ENCODE measurements around the gene KIAA1755.

The KIAA1755 gene

GRCh38 chr20:38178065-38178491 lies 82.5 kb downstream of the KIAA1755 start:
- DNase-seq: no peak

GRCh38 chr20:38177201-38177600 lies 83.3 kb downstream of the KIAA1755 start:
- no peak for DNase-seq

GRCh38 chr20:38175304-38176180 lies 85.0 kb downstream of the KIAA1755 start:
- no peak for DNase-seq

GRCh38 chr20:38173237-38174156 lies 87.0 kb downstream of the KIAA1755 start:
- DNase-seq: no peak

GRCh38 chr20:38172408-38172807 lies 88.1 kb downstream of the KIAA1755 start:
- DNase-seq: no peak

- DNase-seq: no peak
These were observed 88.9 kb downstream of the KIAA1755 start for GRCh38 chr20:38171675-38172043.

DNA sequence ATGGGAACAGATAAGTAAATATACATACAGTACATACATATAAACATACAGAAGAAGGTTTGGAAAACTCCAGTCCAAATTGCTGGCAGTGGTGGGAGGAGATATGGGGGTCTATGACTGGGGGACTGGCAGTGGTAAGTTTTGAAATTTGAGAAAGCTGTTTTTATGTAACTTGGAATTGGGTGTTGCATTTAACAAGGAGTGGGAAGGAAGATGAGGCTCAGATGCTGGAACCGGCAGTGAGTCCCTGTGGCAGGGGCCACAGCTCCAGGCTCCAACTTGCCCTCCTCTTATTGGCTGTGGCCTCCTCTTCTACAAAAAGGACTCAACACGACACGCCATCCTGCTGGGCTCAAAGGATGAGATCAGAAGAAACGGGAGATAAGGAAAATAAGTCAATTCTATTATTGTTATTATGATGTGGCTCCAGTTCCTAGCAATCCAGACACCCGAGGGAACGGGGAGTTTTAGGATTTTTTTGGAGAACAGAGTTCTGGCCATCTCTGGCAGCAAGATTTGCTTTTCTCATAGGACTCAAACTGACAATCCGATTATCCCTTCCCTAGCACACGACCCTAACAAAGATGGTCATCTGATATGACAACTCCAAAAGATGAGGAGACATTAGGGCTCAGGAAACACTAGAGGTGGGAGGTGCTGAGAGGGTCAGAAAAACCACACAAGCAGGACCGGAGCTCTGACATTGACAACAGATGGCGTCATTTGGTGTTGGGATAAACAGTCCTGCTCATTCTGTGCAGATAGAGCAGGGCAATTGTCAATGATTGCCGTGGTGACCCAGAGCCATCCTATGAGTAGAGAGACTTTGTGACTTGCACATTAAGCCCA lies 89.5 kb downstream of the KIAA1755 start:
- DNase-seq: no peak

GRCh38 chr20:38170219-38170825 lies 90.2 kb downstream of the KIAA1755 start:
- no peak for DNase-seq

DNA sequence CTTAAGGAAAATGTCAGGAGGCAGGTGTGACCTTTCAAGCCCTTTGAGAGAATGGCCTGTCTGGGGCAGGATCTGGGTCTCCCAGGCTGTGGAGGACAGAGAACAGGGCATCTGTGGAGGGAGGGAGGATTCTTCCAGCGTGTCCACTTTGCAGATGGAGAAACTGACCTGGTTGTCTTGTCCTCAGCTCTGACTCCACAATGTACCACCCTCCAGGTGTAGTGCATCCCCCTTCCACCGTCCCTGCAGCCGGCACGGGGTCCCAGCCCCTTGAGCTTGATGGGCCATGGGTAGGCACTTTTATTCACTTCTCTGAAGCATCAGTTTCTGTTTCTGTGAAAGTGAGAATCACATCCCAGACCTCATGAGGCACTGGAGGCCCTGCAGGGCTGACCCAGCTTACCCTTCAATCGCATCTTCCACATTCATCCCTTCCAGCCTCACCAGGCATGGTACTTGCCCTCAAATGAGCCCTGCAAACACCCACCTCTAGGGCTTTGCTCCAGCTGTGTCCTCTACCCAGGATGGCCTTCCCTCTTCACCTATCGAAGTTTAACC lies 90.8 kb downstream of the KIAA1755 start:
- no peak for DNase-seq

DNA sequence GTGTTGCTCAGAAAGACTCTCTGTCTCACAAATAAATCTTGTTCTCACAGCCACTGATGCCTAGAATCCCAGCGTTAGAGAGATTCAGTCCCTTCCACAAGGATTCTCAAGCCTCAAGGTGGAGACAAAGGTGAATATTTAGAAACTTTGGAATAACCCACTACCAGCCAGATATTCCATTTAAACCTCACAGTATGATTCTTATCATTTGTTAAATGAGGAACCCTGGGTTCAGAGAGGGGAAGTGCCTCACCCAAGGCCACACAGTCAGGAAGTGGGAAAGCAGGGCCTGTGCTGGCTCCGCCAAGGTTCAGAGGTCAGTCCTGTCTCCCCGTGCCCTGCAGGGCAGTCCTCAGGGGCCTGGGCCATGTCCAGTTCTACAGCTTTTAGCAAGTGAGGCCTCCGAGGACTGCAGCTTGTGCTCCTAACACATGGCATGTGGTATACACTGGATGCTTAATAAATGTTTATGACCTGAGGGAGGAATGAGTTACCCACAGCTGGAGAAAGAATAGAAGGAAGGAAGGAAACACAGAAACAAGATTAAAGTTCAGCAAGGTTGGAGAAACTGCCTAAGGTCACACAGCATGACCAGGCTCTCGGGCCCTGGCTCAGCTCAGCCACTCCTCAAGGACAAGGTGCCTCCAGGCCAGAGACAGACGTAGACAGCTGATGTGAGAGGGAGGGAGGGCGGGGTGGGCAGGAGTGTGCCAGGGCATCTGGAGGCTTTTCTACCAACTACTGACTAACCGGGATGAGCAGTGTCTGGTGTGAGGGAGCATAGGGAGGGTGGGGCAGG lies 91.5 kb downstream of the KIAA1755 start:
- no peak for DNase-seq

- no peak for DNase-seq
These were observed 92.4 kb downstream of the KIAA1755 start for GRCh38 chr20:38167851-38168760.

- no peak for DNase-seq
These were observed 93.1 kb downstream of the KIAA1755 start for GRCh38 chr20:38167328-38167850.

DNA sequence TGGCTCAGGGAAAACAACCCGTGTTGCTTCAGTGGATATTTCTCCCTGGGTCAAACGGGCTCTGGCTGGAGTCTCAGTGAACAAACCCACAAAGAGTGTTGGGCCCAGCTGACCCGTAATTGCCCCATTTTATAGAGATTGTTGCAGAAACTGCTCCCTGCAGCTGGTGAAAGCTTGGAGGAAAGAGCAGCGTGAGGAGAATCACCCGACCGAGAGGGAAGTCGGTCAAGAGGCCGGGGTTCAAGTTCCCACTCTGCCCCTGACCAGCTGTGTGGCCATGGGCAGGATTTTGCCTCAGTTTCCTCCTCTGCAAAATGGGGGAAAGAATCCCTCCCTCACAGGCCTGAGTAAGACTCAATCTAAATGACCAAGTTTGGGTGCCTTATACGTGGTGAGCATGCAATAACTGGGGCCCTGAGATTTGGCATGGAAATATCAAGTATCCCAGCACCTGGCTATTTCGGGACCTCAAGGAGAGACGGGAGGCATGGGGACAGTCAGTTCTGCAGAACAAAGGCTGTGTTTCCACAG lies 93.8 kb downstream of the KIAA1755 start:
- DNase-seq: no peak

- no peak for DNase-seq
These were observed 94.4 kb downstream of the KIAA1755 start for GRCh38 chr20:38165966-38166702.

- peak; percentile 26 for DNase-seq
These were observed 95.2 kb downstream of the KIAA1755 start, which contains the start of gene TGM2 for GRCh38 chr20:38165089-38165965. TSS of gene TGM2 (minus strand) at chr20:38165270. CDS start at chr20:38165198, 72 bp downstream.

GRCh38 chr20:38164624-38165088 lies 95.9 kb downstream of the KIAA1755 start:
- no peak for DNase-seq

- DNase-seq: no peak
These were observed 96.5 kb downstream of the KIAA1755 start for GRCh38 chr20:38164069-38164468.

Measured in NCI-H345 (cell line).